ENCODE measurements around the gene ISX. TPM values are rescaled to one million over a fixed set of nuclear protein-coding genes. Genes with fewer than 3 reads are reported as not detected.
"Not testable (repeated sequence)": the region's sequence is repeated elsewhere in the genome, so short reads cannot be mapped to it uniquely, and the experiment has no call there.

The ISX gene
- total RNA-seq, 1 experiment from 2014 or later = not detected

DNA sequence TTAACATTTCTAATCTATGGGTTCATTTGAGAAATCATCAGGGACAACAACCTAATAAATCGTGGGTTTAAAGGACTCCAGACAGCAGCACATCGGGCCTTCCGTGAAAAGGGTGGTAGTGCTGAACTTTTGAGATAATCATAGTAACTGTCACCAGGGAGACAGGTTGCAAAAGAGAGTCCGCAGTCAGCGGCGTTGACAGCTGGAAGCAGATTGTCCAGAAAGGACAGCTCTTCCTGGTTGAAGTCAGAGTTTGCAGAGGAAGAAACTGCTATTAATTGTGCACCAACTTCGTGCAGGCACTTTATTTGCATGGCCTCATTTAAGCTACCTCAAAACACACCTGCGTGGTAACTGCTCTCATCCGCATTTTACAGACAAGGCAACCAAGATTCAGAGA lies 20.5 kb upstream of the ISX start:
- peaks cover 40% of the 10 kb centered on the region for H3K9me3 Mint-ChIP-seq (ENCODE audit: unreplicated experiment)
- CTCF ChIA-PET = no interaction called here
- no TSS peak for BruUV-seq (replicated peaks)
- H3K27me3 Mint-ChIP-seq (ENCODE audit: insufficient read depth, unreplicated experiment) = no peaks in the 10 kb centered on the region
- POLR2A ChIA-PET = no interaction called here
- no peak overlapping the region for H3K4me3 Mint-ChIP-seq (ENCODE audit: unreplicated experiment)
- intact Hi-C loops (cut with micrococcal nuclease) = no loop called here
- DNase-seq (ENCODE audit: unreplicated experiment) = no peak
- TF ChIP-seq, protein P1, sequence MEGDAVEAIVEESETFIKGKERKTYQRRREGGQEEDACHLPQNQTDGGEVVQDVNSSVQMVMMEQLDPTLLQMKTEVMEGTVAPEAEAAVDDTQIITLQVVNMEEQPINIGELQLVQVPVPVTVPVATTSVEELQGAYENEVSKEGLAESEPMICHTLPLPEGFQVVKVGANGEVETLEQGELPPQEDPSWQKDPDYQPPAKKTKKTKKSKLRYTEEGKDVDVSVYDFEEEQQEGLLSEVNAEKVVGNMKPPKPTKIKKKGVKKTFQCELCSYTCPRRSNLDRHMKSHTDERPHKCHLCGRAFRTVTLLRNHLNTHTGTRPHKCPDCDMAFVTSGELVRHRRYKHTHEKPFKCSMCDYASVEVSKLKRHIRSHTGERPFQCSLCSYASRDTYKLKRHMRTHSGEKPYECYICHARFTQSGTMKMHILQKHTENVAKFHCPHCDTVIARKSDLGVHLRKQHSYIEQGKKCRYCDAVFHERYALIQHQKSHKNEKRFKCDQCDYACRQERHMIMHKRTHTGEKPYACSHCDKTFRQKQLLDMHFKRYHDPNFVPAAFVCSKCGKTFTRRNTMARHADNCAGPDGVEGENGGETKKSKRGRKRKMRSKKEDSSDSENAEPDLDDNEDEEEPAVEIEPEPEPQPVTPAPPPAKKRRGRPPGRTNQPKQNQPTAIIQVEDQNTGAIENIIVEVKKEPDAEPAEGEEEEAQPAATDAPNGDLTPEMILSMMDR (IDR thresholded peaks at IDR 0.05; ENCODE audit: unreplicated experiment) = no peak
- no peaks in the 10 kb centered on the region for H3K36me3 Mint-ChIP-seq (ENCODE audit: insufficient read depth, unreplicated experiment)
- H3K27ac Mint-ChIP-seq (ENCODE audit: low read depth, unreplicated experiment) = no peak overlapping the region
- no peaks in the 10 kb centered on the region for H3K4me1 Mint-ChIP-seq (ENCODE audit: insufficient read depth, unreplicated experiment)

DNA sequence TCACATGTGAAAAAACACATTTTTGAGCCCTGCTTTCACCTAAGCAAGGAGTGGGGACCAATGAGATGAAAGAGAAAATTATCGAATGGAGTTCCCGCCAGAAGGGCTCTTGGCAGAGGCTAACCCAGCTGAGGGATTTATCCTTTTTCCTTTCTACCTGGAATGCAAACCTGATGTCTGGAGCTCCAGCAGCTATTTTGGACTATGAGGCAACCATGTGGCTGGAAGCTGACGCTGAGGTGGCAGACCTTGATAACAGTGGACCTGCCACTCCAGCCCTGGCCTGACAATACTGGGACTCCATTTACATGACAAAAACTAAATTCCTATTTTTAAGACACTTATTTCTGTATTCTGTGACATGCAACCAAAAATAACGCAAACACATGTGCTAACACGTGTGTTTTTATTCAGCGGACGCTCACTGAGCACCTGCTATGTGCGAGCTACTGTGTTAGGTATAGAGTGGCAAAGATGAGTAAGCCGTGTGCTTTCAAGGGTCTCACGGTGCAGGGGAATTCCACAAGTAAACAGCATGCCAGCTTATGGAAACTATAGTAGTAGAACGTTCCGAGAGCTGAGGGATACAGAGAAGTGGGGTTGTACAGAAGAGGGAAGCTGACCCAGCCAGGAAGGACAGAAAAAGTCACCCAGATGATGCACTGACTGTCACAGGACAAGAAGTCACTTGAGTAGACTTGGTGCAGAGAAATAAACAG lies 19.1 kb upstream of the ISX start:
- Mint-ChIP-seq H3K27me3 (ENCODE audit: insufficient read depth, unreplicated experiment) (no peaks in the 10 kb centered on the region), H3K9me3 (ENCODE audit: unreplicated experiment) (peaks cover 39% of the 10 kb centered on the region), H3K4me1 (ENCODE audit: insufficient read depth, unreplicated experiment) (no peaks in the 10 kb centered on the region), H3K27ac (ENCODE audit: low read depth, unreplicated experiment) (no peak overlapping the region), H3K36me3 (ENCODE audit: insufficient read depth, unreplicated experiment) (no peaks in the 10 kb centered on the region), H3K4me3 (ENCODE audit: unreplicated experiment) (no peak overlapping the region)
- TF ChIP-seq, protein P1 (IDR thresholded peaks at IDR 0.05; ENCODE audit: unreplicated experiment) = no peak
- intact Hi-C loops (cut with micrococcal nuclease) = no loop called here
- ChIA-PET POLR2A (no interaction called here), CTCF (interaction anchor here (0.7 kb wide), 1 partner anchor 764 kb away, joined by 3 read pairs; no protein-coding TSS in a partner anchor)
- no peak for DNase-seq (ENCODE audit: unreplicated experiment)
- no TSS peak for BruUV-seq (replicated peaks)

DNA sequence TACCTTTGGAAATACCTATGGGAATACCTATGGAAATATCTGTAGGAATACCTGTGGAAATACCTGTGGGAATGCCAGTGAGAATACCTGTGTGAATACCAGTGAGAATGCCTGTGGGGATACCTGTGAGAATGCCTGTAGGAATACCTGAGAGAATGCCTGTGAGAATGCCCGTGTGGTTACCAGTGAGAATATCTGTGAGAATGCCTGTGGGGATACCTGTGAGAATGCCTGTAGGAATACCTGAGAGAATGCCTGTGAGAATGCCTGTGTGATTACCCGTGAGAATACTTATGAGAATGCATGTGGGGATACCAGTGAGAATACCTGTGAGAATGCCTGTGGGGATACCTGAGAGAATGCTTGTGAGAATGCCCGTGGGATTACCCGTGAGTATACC lies 15.9 kb upstream of the ISX start:
- DNase-seq (ENCODE audit: unreplicated experiment); H3K4me3 Mint-ChIP-seq (ENCODE audit: unreplicated experiment); CTCF ChIA-PET; BruUV-seq (replicated peaks); H3K4me1 Mint-ChIP-seq (ENCODE audit: insufficient read depth, unreplicated experiment); H3K27me3 Mint-ChIP-seq (ENCODE audit: insufficient read depth, unreplicated experiment); intact Hi-C loops (cut with micrococcal nuclease); H3K36me3 Mint-ChIP-seq (ENCODE audit: insufficient read depth, unreplicated experiment); H3K27ac Mint-ChIP-seq (ENCODE audit: low read depth, unreplicated experiment); POLR2A ChIA-PET: not testable (repeated sequence)
- peaks cover 27% of the 10 kb centered on the region for H3K9me3 Mint-ChIP-seq (ENCODE audit: unreplicated experiment)

DNA sequence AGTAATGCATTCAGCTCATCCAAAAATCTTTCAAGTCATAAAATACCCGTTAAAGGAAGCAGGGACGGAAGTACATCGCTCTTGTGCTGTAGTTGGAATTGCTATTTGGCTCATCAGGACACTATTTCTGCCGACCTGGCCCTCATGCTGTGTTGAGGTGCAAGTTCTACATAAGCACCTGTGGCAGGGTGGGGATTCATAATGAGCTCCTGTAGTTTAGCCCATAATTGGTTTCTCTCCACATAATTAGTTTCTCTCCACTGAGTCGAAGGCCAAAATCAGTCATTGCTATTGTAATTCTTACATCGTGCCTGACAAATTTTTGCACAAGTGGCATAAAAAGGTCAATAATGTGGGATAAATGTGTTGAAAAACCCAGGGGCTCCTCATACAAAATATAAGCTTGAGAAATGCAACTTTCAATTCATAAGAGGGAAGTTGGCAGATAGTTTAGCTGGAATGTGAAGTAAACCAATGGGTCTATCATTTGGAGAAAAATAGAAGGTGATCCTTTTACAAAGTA lies 14.9 kb upstream of the ISX start:
- H3K4me3 Mint-ChIP-seq (ENCODE audit: unreplicated experiment) = no peak overlapping the region
- no peaks in the 10 kb centered on the region for H3K27me3 Mint-ChIP-seq (ENCODE audit: insufficient read depth, unreplicated experiment)
- ChIA-PET POLR2A (no interaction called here), CTCF (no interaction called here)
- H3K4me1 Mint-ChIP-seq (ENCODE audit: insufficient read depth, unreplicated experiment) = no peaks in the 10 kb centered on the region
- intact Hi-C loops (cut with micrococcal nuclease) = no loop called here
- TF ChIP-seq, protein P1 (IDR thresholded peaks at IDR 0.05; ENCODE audit: unreplicated experiment) = no peak
- H3K27ac Mint-ChIP-seq (ENCODE audit: low read depth, unreplicated experiment) = no peak overlapping the region
- DNase-seq (ENCODE audit: unreplicated experiment) = no peak
- no peaks in the 10 kb centered on the region for H3K36me3 Mint-ChIP-seq (ENCODE audit: insufficient read depth, unreplicated experiment)
- no TSS peak for BruUV-seq (replicated peaks)
- H3K9me3 Mint-ChIP-seq (ENCODE audit: unreplicated experiment) = peaks cover 30% of the 10 kb centered on the region

Data from MCF 10A (cell line).